Psoas muscle (tissue), 8 donors: ENCODE data around the gene MLKL. TPM values are rescaled to one million over a fixed set of nuclear protein-coding genes. Genes with fewer than 3 reads are reported as not detected.

Experiments used
- ATAC-seq, 4 donors: fragments of 200-7000 bp; cut with Tn5 transposase; one replicate each; pipeline ENCODE4 v1.9.1; 2020; ENCODE audit warnings: moderate library complexity in 3 of 4, mild to moderate bottlenecking in 2 of 4
- DNase-seq, 2 donors: peaks; one replicate each; pipeline ENCODE4 v3.0.0-alpha.2; 2020
- H3K27ac ChIP-seq: fragments of 200-600 bp; one replicate; pipeline ENCODE4 v1.8.0; 2022
- H3K27me3 ChIP-seq, 3 donors: fragments of 200-600 bp in 1 of 3; one replicate each; pipeline versions ENCODE4 v1.6.1 to v1.8.0; 2013 to 2022; ENCODE audit warnings: low read length in 2 of 3, mild to moderate bottlenecking in 2 of 3, moderate library complexity in 1 of 3; ENCODE audit not compliant: insufficient read depth in 3 of 3
- H3K36me3 ChIP-seq, 2 donors: fragments of 200-600 bp in 1 of 2; one replicate each; pipeline versions ENCODE4 v1.6.1 to v1.8.0; 2013 to 2022; ENCODE audit warnings: low read depth in 1 of 2, mild to moderate bottlenecking in 1 of 2, moderate library complexity in 1 of 2; ENCODE audit not compliant: insufficient read depth in 1 of 2
- H3K4me1 ChIP-seq: fragments of 200-600 bp; one replicate; pipeline ENCODE4 v1.8.0; 2022
- H3K4me3 ChIP-seq: fragments of 200-600 bp; one replicate; pipeline ENCODE4 v1.8.0; 2022; ENCODE audit warnings: mild to moderate bottlenecking
- H3K9me3 ChIP-seq: fragments of 200-600 bp; one replicate; pipeline ENCODE4 v1.8.0; 2022
- WGBS, 3 donors: extraction: QIAGEN DNeasy Blood & Tissue Kit; methylation state at CpG; one replicate each; pipeline versions ENCODE4 v1.1.6 to v1.1.7; 2013; 5-methylcytosine and 5-hydroxymethylcytosine counted together
- intact Hi-C, 2 donors: fragments of 100-400 bp; cut with DNase I; formaldehyde crosslinking; loops; one replicate each; pipeline versions ENCODE4 v1.11.0 to v1.14.2; 2022
- polyA plus RNA-seq, 3 donors: library from polyadenylated mRNA; stranded (reverse); fragments of 200-250 nt; gene quantifications; one replicate each; pipeline ENCODE4 v1.2.3, GENCODE V29; 2013
- total RNA-seq, 4 donors: library from RNA; stranded (reverse); fragmentation: NEBNext Ultra II Directional in 2 of 4; extraction: Animal tissue kit (Norgen Biotek cat#: 25700) in 2 of 4; gene quantifications; one replicate each; pipeline versions ENCODE4 v1.2.1 to v1.2.4, GENCODE V29; 2021 to 2023
- TF ChIP-seq, protein P1 (sequence below): fragments of 200-600 bp; IDR thresholded peaks from one replicate; pipeline ENCODE4 v1.8.0; 2022; ENCODE audit warnings: antibody characterized with exemption
- donor health status: healthy with polysubstance abuse.
- donor health status: DM: no; HTN: no; CAD: no; lungs with moderate emphysema.
- donor health status: Bipolar disorder and iron deficiency.
- donor health status: healthy.
- donor health status: DM: yes; HTN: yes; CAD: no.
- donor health status: DM: no; HTN: no; CAD: no.
- donor health status: DM: no; HTN: no; CAD: no.
- donor health status: DM: yes; HTN: yes; CAD: no.

The MLKL gene
- total and polyA plus RNA-seq, 7 donors = 0.56 to 3.4 (median 2.2) TPM

GRCh38 chr16:74691093-74691855 is 9.4 kb downstream of the MLKL start:
- ATAC-seq (no peak), DNase-seq (no peak)
- Histone ChIP-seq H3K9me3 (no peaks in the 10 kb centered on the region), H3K4me3 (no peak overlapping the region), H3K27ac (no peak overlapping the region), H3K4me1 (no peaks in the 10 kb centered on the region), H3K27me3 (no peaks in the 10 kb centered on the region), H3K36me3 (peaks cover 0 to 18% of the 10 kb centered on the region in 2 donors)
- 66 to 70% (median 69%) methylated on average over 10 of the region's 10 CpGs for WGBS, 3 donors
- TF ChIP-seq, protein P1, sequence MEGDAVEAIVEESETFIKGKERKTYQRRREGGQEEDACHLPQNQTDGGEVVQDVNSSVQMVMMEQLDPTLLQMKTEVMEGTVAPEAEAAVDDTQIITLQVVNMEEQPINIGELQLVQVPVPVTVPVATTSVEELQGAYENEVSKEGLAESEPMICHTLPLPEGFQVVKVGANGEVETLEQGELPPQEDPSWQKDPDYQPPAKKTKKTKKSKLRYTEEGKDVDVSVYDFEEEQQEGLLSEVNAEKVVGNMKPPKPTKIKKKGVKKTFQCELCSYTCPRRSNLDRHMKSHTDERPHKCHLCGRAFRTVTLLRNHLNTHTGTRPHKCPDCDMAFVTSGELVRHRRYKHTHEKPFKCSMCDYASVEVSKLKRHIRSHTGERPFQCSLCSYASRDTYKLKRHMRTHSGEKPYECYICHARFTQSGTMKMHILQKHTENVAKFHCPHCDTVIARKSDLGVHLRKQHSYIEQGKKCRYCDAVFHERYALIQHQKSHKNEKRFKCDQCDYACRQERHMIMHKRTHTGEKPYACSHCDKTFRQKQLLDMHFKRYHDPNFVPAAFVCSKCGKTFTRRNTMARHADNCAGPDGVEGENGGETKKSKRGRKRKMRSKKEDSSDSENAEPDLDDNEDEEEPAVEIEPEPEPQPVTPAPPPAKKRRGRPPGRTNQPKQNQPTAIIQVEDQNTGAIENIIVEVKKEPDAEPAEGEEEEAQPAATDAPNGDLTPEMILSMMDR = no peak
- intact Hi-C loops = no loop called here

GRCh38 chr16:74682556-74682955 is 18.1 kb downstream of the MLKL start:
- no peaks in the 10 kb centered on the region for H3K27me3 ChIP-seq
- ATAC-seq (no peak), DNase-seq (no peak)
- peaks cover 0 to 11% of the 10 kb centered on the region in 2 donors for H3K36me3 ChIP-seq
- TF ChIP-seq, protein P1 = no peak
- H3K9me3 ChIP-seq = no peaks in the 10 kb centered on the region
- no peaks in the 10 kb centered on the region for H3K4me1 ChIP-seq
- intact Hi-C loops = no loop called here
- H3K4me3 ChIP-seq = no peak overlapping the region
- no peak overlapping the region for H3K27ac ChIP-seq
- WGBS, 3 donors = 73 to 81% (median 75%) methylated on average over 11 of the region's 11 CpGs

DNA sequence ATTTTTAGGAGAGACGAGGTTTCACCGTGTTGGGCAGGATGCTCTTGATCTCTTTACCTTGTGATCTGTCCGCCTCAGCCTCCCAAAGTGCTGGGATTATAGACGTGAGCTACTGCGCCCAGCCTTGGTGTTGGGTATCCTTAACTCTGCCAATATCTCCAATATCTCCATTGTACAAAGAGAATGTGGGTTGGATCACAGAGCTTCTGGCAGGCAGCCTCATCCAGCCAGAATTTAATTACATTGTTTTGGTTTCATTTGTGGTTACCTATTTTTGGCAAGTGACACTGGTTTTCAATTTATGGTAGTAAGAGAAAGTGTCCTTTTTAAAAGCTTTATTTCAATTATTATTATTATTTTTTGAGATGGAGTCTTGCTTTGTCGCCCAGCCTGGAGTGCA is 20.0 kb downstream of the MLKL start:
- no peaks in the 10 kb centered on the region for H3K9me3 ChIP-seq
- TF ChIP-seq, protein P1 = no peak
- ATAC-seq (no peak), DNase-seq (no peak)
- H3K27ac ChIP-seq = no peak overlapping the region
- no peak overlapping the region for H3K4me3 ChIP-seq
- H3K4me1 ChIP-seq = no peaks in the 10 kb centered on the region
- 75 to 91% (median 89%) methylated on average over 6 of the region's 6 CpGs for WGBS, 3 donors
- H3K36me3 ChIP-seq = peaks cover 4 to 18% of the 10 kb centered on the region in 2 donors
- intact Hi-C loops = no loop called here
- no peaks in the 10 kb centered on the region for H3K27me3 ChIP-seq

DNA sequence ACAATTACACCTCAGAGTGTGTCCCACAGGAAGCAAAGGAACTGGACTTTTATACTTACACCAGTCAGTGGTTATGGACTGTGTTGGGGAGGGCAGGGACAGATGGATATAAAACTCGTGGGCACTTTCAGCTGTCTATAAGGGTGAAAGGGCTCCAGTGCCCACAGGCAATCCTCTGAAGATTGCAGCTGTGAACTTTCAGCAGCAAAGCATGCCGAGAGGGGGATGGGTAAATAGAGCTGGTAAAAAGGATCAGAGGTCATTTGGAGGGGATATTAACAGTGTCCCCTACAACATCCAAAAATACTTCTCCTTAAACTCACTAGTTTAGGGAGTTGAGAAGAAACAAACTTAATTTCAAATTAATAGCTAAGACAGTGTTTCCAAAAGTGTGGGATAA is 20.7 kb downstream of the MLKL start:
- TF ChIP-seq, protein P1 = no peak
- intact Hi-C loops = no loop called here
- H3K9me3 ChIP-seq = no peaks in the 10 kb centered on the region
- no peaks in the 10 kb centered on the region for H3K4me1 ChIP-seq
- H3K27ac ChIP-seq = no peak overlapping the region
- H3K4me3 ChIP-seq = no peak overlapping the region
- DNase-seq (no peak), ATAC-seq (no peak)
- H3K36me3 ChIP-seq = peaks cover 5 to 24% of the 10 kb centered on the region in 2 donors
- no peaks in the 10 kb centered on the region for H3K27me3 ChIP-seq
- 14 to 28% (median 25%) methylated on average over 2 of the region's 2 CpGs for WGBS, 3 donors

GRCh38 chr16:74677868-74678267 is 22.8 kb downstream of the MLKL start:
- DNase-seq = no peak
- no peaks in the 10 kb centered on the region for H3K27me3 ChIP-seq
- H3K27ac ChIP-seq = no peak overlapping the region
- peaks cover 5 to 39% of the 10 kb centered on the region in 2 donors for H3K36me3 ChIP-seq
- H3K9me3 ChIP-seq = no peaks in the 10 kb centered on the region
- TF ChIP-seq, protein P1 = no peak
- intact Hi-C loops = no loop called here
- no peaks in the 10 kb centered on the region for H3K4me1 ChIP-seq
- no peak overlapping the region for H3K4me3 ChIP-seq
- no peak for ATAC-seq
- WGBS, 3 donors = 94 to 96% (median 95%) methylated on average over 4 of the region's 4 CpGs
